Measurements from ENCODE around the gene HMCN2. TPM values are rescaled to one million over a fixed set of nuclear protein-coding genes. Genes with fewer than 3 reads are reported as not detected.

Gene HMCN2
- total and polyA plus RNA-seq, 5 donors = 2.3 to 6.1 (median 4.2) TPM

- no peaks in the 10 kb centered on the region for H3K4me1 ChIP-seq (ENCODE audit: control insufficient read depth, insufficient read depth, low read length)
- no peaks in the 10 kb centered on the region for H3K9me3 ChIP-seq (ENCODE audit: control insufficient read depth, low read length)
- intact Hi-C loops (cut with DNase I) = no loop called here
- 95% methylated on average over 8 of the region's 8 CpGs for WGBS
- H3K27me3 ChIP-seq (ENCODE audit: control insufficient read depth, insufficient read depth) = no peaks in the 10 kb centered on the region
- no peak for DNase-seq
- no peak overlapping the region for H3K4me3 ChIP-seq (ENCODE audit: low read length)
- ATAC-seq = no peak
- no peak overlapping the region for H3K27ac ChIP-seq (ENCODE audit: low read length)
These were observed 117.8 kb downstream of the HMCN2 start for GRCh38 chr9:130383350-130383715.

GRCh38 chr9:130383979-130384676, 118.6 kb downstream of the HMCN2 start:
- ATAC-seq = no peak
- Histone ChIP-seq H3K4me1 (ENCODE audit: control insufficient read depth, insufficient read depth, low read length) (no peaks in the 10 kb centered on the region), H3K4me3 (ENCODE audit: low read length) (no peak overlapping the region), H3K27ac (ENCODE audit: low read length) (no peak overlapping the region), H3K27me3 (ENCODE audit: control insufficient read depth, insufficient read depth) (no peaks in the 10 kb centered on the region), H3K9me3 (ENCODE audit: control insufficient read depth, low read length) (no peaks in the 10 kb centered on the region)
- no peak for DNase-seq
- intact Hi-C loops (cut with DNase I) = no loop called here
- WGBS = 83% methylated on average over 18 of the region's 18 CpGs

GRCh38 chr9:130385257-130385656, 119.7 kb downstream of the HMCN2 start:
- no peaks in the 10 kb centered on the region for H3K9me3 ChIP-seq (ENCODE audit: control insufficient read depth, low read length)
- intact Hi-C loops (cut with DNase I) = no loop called here
- no peaks in the 10 kb centered on the region for H3K27me3 ChIP-seq (ENCODE audit: control insufficient read depth, insufficient read depth)
- H3K4me3 ChIP-seq (ENCODE audit: low read length) = no peak overlapping the region
- H3K27ac ChIP-seq (ENCODE audit: low read length) = no peak overlapping the region
- no peaks in the 10 kb centered on the region for H3K4me1 ChIP-seq (ENCODE audit: control insufficient read depth, insufficient read depth, low read length)
- DNase-seq (no peak), ATAC-seq (no peak)
- 89% methylated on average over 11 of the region's 11 CpGs for WGBS

DNA sequence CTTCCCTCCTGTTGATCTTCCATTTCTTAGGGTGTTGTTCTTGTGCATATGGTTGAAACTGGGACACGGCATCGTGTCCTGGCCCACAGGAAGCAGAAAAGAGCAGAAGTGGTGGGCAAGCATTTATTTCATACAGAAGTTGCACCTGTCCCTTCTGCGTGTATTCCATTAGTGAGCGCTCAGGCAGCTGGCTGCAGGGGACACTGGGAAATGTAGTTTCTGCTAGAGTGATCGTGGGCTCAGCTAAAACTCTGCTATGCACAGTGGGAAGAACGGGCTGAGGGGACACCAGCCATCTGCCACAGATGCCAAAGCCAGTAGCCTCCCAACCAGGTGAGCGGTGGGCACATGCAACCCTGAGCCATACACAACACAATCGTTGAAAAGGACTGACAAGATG, 121.8 kb downstream of the HMCN2 start:
- DNase-seq = no peak
- Histone ChIP-seq H3K4me1 (ENCODE audit: control insufficient read depth, insufficient read depth, low read length) (no peaks in the 10 kb centered on the region), H3K4me3 (ENCODE audit: low read length) (no peak overlapping the region), H3K9me3 (ENCODE audit: control insufficient read depth, low read length) (no peaks in the 10 kb centered on the region), H3K27me3 (ENCODE audit: control insufficient read depth, insufficient read depth) (no peaks in the 10 kb centered on the region), H3K27ac (ENCODE audit: low read length) (no peak overlapping the region)
- intact Hi-C loops (cut with DNase I) = no loop called here
- 85% methylated on average over 8 of the region's 8 CpGs for WGBS
- ATAC-seq = no peak

GRCh38 chr9:130387905-130388304, 122.3 kb downstream of the HMCN2 start:
- no peak overlapping the region for H3K4me3 ChIP-seq (ENCODE audit: low read length)
- no peak for ATAC-seq
- 91% methylated on average over 4 of the region's 4 CpGs for WGBS
- intact Hi-C loops (cut with DNase I) = no loop called here
- H3K4me1 ChIP-seq (ENCODE audit: control insufficient read depth, insufficient read depth, low read length) = no peaks in the 10 kb centered on the region
- no peak overlapping the region for H3K27ac ChIP-seq (ENCODE audit: low read length)
- H3K9me3 ChIP-seq (ENCODE audit: control insufficient read depth, low read length) = no peaks in the 10 kb centered on the region
- DNase-seq = peak in 1 of 3 donors; percentile 18
- no peaks in the 10 kb centered on the region for H3K27me3 ChIP-seq (ENCODE audit: control insufficient read depth, insufficient read depth)

- WGBS = 61% methylated on average over 7 of the region's 7 CpGs
- peak in 1 of 3 donors; percentile 11 for DNase-seq
- Histone ChIP-seq H3K27me3 (ENCODE audit: control insufficient read depth, insufficient read depth) (no peaks in the 10 kb centered on the region), H3K9me3 (ENCODE audit: control insufficient read depth, low read length) (no peaks in the 10 kb centered on the region), H3K4me3 (ENCODE audit: low read length) (no peak overlapping the region), H3K27ac (ENCODE audit: low read length) (no peak overlapping the region), H3K4me1 (ENCODE audit: control insufficient read depth, insufficient read depth, low read length) (no peaks in the 10 kb centered on the region)
- no peak for ATAC-seq
- intact Hi-C loops (cut with DNase I) = no loop called here
These were observed 124.8 kb downstream of the HMCN2 start for GRCh38 chr9:130390390-130390789.

DNA sequence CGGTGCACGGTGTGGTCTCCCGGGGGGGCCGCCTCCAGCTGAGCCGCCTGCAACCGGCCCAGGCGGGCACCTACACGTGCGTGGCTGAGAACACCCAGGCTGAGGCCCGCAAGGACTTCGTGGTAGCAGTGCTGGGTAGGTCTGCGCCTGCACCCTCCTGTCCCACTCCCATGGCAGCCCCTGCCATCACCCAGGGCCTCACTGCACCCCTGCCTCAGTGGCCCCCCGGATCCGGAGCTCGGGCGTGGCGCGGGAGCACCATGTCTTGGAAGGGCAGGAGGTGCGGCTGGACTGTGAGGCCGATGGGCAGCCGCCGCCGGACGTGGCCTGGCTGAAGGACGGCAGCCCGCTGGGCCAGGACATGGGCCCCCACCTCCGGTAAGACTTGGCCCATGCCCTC, 125.4 kb downstream of the HMCN2 start:
- intact Hi-C loops (cut with DNase I) = no loop called here
- Histone ChIP-seq H3K4me3 (ENCODE audit: low read length) (no peak overlapping the region), H3K9me3 (ENCODE audit: control insufficient read depth, low read length) (no peaks in the 10 kb centered on the region), H3K27me3 (ENCODE audit: control insufficient read depth, insufficient read depth) (no peaks in the 10 kb centered on the region), H3K4me1 (ENCODE audit: control insufficient read depth, insufficient read depth, low read length) (no peaks in the 10 kb centered on the region), H3K27ac (ENCODE audit: low read length) (no peak overlapping the region)
- DNase-seq (peak in 1 of 3 donors; percentile 33), ATAC-seq (no peak)
- 95% methylated on average over 27 of the region's 27 CpGs for whole genome bisulfite sequencing

DNA sequence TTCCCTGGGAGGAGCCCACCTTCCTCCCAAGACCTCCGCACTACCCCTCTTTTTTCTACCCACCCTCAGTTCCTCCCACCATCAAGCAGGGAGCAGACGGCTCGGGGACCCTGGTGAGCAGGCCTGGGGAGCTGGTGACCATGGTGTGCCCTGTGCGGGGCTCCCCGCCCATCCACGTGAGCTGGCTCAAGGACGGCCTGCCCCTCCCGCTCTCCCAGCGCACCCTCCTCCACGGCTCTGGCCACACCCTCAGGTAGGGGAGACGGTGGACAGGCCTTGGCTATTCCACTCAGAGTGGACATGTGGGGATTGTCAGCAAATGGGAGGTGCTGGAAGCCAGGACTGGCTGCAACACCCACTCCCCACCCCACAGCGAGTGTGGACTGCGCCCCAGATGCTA, 126.3 kb downstream of the HMCN2 start:
- no peaks in the 10 kb centered on the region for H3K9me3 ChIP-seq (ENCODE audit: control insufficient read depth, low read length)
- H3K4me1 ChIP-seq (ENCODE audit: control insufficient read depth, insufficient read depth, low read length) = no peaks in the 10 kb centered on the region
- no peak for ATAC-seq
- intact Hi-C loops (cut with DNase I) = no loop called here
- H3K27me3 ChIP-seq (ENCODE audit: control insufficient read depth, insufficient read depth) = no peaks in the 10 kb centered on the region
- H3K4me3 ChIP-seq (ENCODE audit: low read length) = no peak overlapping the region
- peak in 1 of 3 donors; percentile 16 for DNase-seq
- 89% methylated on average over 13 of the region's 13 CpGs for WGBS
- no peak overlapping the region for H3K27ac ChIP-seq (ENCODE audit: low read length)

DNA sequence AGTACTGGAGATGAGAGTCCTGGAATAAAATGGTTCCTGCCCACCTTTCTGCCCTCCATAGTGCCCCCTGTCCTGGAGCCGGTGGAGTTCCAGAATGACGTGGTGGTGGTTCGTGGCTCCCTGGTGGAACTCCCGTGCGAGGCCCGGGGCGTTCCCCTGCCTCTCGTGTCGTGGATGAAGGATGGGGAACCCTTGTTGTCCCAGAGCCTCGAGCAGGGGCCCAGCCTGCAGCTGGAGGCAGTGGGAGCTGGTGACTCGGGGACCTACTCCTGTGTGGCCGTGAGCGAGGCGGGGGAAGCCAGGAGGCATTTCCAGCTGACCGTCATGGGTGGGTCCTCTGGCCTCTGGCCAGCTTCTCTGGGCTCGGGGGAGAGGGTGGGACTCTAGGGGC, 128.1 kb downstream of the HMCN2 start:
- Histone ChIP-seq H3K27me3 (ENCODE audit: control insufficient read depth, insufficient read depth) (no peaks in the 10 kb centered on the region), H3K27ac (ENCODE audit: low read length) (no peak overlapping the region), H3K4me1 (ENCODE audit: control insufficient read depth, insufficient read depth, low read length) (no peaks in the 10 kb centered on the region), H3K4me3 (ENCODE audit: low read length) (no peak overlapping the region), H3K9me3 (ENCODE audit: control insufficient read depth, low read length) (no peaks in the 10 kb centered on the region)
- intact Hi-C loops (cut with DNase I) = no loop called here
- 80% methylated on average over 16 of the region's 16 CpGs for WGBS
- peak in 1 of 3 donors; percentile 55 for DNase-seq
- ATAC-seq = no peak

GRCh38 chr9:130394320-130394719, 128.8 kb downstream of the HMCN2 start:
- no peak for ATAC-seq
- no peaks in the 10 kb centered on the region for H3K27me3 ChIP-seq (ENCODE audit: control insufficient read depth, insufficient read depth)
- 93% methylated on average over 11 of the region's 11 CpGs for WGBS
- no peak overlapping the region for H3K27ac ChIP-seq (ENCODE audit: low read length)
- H3K4me3 ChIP-seq (ENCODE audit: low read length) = no peak overlapping the region
- peak in 1 of 3 donors; percentile 19 for DNase-seq
- no peaks in the 10 kb centered on the region for H3K9me3 ChIP-seq (ENCODE audit: control insufficient read depth, low read length)
- intact Hi-C loops (cut with DNase I) = no loop called here
- H3K4me1 ChIP-seq (ENCODE audit: control insufficient read depth, insufficient read depth, low read length) = no peaks in the 10 kb centered on the region

DNA sequence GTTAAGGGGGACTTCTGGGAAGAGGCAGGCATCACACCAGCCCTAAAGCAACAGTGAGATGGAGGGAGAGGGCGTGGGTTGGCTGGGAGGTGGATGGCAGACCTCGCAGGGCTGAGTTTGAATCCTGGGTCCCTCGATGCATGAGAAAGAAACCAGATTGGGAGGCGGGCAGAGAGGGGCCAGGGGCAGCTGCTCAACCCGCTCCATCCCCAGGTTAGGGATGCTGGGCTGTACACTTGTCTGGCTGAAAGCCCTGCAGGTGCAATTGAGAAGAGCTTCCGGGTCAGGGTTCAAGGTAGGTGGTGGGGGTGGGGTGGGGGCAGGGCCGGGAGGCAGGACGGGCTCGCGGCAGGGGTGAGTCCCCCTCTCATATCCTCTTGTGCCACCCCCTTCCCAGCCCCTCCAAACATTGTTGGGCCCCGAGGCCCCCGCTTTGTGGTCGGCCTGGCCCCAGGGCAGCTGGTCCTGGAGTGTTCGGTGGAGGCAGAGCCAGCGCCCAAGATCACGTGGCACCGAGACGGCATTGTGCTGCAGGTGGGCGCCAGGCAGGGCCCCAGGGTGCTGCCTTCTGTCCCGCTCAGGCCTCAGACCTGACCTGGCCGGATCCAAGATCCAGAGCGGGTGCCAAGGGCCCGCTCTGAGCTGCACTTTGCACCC, 129.4 kb downstream of the HMCN2 start:
- no peaks in the 10 kb centered on the region for H3K4me1 ChIP-seq (ENCODE audit: control insufficient read depth, insufficient read depth, low read length)
- intact Hi-C loops (cut with DNase I) = no loop called here
- ATAC-seq = no peak
- WGBS = 94% methylated on average over 23 of the region's 23 CpGs
- peak in 1 of 3 donors; percentile 18 for DNase-seq
- no peak overlapping the region for H3K27ac ChIP-seq (ENCODE audit: low read length)
- H3K27me3 ChIP-seq (ENCODE audit: control insufficient read depth, insufficient read depth) = no peaks in the 10 kb centered on the region
- no peak overlapping the region for H3K4me3 ChIP-seq (ENCODE audit: low read length)
- no peaks in the 10 kb centered on the region for H3K9me3 ChIP-seq (ENCODE audit: control insufficient read depth, low read length)
